Neural cell (in vitro differentiated cells): Measurements from ENCODE around the gene PARD6G.

Experiments used
- CTCF ChIP-seq: fragments of 450-650 bp; IDR thresholded peaks from 2 replicates; pipeline ENCODE4 v1.5.1; 2014; ENCODE audit warnings: antibody characterized with exemption, mild to moderate bottlenecking, moderate library complexity; ENCODE audit not compliant: poor library complexity, severe bottlenecking
- MXI1 ChIP-seq: fragments of 450-650 bp; conservative IDR thresholded peaks from 2 replicates; pipeline ENCODE4 v1.6.1; 2014; ENCODE audit warnings: antibody characterized with exemption, mild to moderate bottlenecking; ENCODE audit not compliant: poor library complexity, severe bottlenecking
- REST ChIP-seq: IDR thresholded peaks from 2 replicates; pipeline ENCODE4 v1.6.1; 2012; ENCODE audit warnings: borderline replicate concordance
- SMC3 ChIP-seq: fragments of 450-650 bp; conservative IDR thresholded peaks from 2 replicates; pipeline ENCODE4 v1.6.1; 2014; ENCODE audit warnings: antibody characterized with exemption, mild to moderate bottlenecking, moderate library complexity; ENCODE audit not compliant: poor library complexity

- TF ChIP-seq MXI1: no peak
- TF ChIP-seq SMC3: no peak
- no peak for TF ChIP-seq REST
- no peak for TF ChIP-seq CTCF
Measured at GRCh38 chr18:80204142-80204541, 43.2 kb downstream of the PARD6G start.
